SHP77 treated with DMSO at 0.1 percent for 48 hours (cell line): Measurements from ENCODE around the gene DCLK1.

Source experiments
- DNase-seq: peaks from one replicate; lab custom pipeline; 2025; lab: John Stamatoyannopoulos, UW

The DCLK1 gene

DNA sequence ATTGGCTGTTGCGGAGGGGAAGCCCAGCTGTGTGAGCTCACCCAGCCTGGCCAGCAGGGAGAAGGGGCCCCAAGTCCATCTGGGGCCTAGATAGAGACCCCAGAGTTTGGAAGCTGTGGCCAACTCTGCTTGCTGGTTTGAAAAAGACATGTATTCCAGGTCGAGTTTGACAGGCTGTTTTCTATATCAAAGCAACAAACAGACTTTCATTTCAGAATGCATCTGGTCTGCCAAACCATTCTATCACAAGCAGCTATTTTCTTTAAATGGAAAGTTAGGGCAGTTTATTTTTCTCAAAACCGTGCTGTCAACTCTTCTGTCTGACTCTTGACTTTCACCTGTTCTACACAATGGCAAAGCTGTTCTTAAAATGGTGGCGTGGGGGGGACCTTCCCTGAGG, 185.8 kb downstream of the DCLK1 start:
- no peak for DNase-seq

DNA sequence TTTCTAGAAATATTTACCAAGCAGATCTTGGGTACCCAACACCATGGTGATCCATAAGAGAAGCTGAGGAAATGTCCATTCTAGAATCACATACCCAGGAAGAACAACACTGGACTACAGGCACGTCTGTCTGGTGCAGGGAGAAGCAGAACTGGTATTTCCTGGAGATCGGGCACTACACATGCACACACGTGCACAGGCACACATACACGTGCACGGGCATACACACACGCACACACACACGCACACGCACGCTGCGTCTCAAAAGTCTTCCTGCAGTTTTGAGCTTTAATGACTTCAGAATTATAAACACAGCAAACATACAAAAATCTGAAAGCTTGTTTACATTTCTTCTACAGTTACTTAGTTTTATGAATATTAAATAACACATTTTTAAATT, 189.8 kb downstream of the DCLK1 start:
- no peak for DNase-seq

DNA sequence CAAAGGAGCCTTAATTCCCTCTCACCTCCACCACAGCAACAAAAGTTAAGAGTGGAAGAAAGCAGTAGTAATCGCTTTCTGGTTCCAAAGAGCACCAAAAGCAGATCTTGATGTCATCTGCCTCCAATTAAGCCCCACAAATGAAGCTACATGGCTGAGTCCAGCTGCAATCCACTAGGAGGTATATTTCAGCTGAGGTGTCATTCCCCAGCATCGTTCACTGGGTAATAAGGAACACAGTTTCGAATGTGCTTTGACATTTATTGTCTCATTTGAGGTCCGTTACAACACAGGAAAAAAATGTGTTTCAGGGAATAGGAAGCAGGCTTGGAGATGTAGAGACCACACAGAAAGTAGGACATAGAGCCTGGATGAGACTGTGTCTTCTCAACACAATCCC, 190.4 kb downstream of the DCLK1 start:
- no peak for DNase-seq

DNA sequence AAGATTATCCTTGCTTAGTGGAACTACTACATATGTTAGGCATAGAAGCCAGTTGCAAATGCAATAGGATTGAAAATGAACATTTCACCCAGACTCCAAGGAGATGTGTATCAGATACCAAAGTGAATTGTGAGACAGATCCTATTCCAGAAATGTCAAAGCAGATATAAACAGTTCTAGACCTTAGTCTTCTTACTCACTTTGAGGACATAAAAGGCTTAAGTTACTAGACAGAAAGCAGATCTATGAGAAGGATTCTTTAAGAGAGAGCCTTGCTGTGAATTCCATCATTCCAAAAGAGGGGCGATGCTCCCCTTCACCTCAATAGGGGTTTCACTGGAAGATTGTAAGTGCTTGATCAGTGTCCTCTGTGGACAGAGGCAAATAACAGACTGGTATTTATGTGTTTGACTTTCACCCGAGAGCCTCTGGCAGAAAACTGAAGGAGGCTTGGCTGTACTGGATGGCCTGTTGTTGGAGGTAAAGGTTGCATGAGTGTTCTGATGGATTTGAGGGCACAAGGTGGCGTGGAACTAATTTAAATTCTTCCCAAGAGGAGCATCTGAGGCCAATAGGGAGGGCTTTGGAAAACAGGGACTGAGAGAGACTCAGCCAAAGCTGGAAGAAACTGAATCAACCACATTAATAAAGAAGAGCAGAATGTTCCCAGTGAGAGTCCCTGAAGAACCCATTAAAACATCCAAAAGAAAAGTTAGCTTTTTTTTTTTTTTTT, 194.8 kb downstream of the DCLK1 start:
- DNase-seq, result no peak

DNA sequence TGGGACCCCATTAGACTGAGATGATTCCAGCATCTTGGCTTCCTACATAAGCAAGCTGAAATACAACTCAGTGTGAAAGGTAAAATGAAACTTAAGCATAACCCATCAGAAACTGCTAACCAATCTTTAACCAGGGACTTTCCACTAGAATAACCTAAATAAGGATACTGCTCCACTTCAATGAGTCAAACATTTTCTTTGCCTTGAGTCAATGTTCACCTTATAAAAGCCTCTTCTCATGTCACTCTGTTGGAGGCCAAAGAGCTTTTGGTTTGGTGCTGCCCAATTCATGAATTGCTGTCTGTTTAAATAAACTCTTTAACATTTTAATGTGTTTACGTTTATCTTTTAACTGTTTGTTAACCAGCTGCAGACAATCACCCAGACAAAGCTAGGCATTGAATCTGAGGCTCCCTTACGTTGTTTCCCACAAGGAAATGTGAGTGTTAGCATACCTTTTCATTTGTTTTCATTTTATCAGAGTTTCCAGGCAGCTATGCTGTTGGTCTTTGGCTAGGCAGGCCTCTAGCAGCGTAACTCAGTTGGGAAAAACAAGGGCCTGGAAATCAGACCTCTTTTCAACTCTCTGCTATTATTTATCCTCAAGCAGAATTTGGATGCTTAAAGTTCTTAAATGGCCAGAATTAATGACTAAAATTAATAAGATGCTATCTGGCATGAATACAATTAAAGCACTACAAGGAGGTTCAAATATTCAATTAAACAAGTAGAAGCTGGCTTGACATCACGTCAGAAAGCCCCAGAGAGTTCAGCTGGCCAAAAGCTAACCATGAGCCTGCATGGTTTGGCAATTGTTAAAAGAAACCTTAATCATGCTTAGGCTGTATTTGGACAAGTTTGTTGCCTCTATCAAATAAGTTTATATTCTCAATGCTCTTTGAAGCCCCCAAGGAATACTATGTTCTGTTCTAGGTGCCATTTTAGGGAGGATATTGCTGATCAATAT, 200.2 kb downstream of the DCLK1 start:
- no peak for DNase-seq

DNA sequence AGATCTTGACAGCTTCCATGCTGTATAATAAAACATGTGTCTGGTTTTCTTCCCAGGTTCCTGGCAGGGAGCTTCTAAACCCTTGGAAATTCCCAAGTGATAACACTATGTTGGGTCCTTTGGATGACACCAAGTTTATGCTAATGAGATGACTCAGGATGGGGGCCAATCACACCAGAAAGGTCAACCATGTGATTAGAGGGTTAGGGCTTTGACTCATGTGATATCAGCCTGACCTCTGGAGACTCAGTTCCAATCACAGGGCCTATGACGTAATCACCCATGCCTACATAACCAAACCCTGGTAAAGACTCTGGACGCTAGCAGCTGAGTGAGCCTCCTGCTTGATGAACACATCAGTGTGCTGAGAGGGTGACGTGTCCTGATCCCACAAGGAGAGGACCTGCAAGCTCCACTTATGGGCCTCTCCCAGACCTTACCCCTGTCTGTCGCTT, 203.6 kb downstream of the DCLK1 start:
- DNase-seq, result no peak

DNA sequence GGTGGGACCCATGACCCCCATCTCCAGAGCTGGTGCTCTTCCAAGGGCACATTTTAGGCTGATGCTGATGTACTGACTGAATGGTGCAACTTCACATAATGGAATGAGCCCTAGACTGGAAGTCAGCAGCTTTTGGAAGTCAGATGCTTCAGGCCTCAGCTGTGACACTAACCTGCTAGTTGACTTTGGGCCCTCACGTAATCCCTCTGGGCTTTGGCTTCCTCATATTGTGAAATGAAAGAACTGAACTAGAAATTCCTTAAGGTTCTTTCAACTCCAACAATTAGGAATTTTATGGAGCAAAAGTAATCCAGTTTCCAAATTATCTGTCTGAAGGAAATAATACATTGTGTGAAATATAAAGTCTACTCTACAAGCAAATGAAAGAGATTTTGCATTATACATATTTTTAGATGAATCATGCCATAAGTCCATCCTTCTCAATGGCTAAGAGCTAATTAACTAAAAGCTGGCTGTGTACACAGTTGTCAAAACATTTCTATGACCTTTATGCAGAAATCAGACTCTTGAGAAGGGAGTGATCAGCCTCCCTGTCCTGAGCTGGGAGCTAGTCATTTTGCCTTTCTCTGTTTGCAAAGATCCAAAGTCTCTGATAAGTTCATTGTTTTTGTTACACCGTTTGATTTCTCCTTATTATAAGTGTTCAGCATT, 204.2 kb downstream of the DCLK1 start:
- no peak for DNase-seq

DNA sequence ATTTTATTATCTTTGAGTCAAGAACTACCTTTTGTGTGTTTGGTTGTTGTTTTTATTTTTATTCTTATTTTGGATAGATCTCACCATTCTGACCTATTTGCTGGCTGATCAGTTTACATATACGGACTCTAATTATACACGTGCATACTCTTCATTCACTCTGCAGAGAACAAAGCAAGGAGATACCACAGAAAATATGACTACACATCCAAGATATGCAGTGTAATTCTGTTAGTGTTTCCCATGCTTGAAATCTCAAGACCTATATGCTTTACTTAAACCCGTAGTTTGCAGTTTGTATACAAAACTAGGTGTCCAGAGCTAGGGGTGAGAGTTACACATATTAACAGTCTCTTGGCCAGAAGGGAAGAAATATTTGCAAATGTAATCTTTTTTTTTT, 205.5 kb downstream of the DCLK1 start:
- no peak for DNase-seq

DNA sequence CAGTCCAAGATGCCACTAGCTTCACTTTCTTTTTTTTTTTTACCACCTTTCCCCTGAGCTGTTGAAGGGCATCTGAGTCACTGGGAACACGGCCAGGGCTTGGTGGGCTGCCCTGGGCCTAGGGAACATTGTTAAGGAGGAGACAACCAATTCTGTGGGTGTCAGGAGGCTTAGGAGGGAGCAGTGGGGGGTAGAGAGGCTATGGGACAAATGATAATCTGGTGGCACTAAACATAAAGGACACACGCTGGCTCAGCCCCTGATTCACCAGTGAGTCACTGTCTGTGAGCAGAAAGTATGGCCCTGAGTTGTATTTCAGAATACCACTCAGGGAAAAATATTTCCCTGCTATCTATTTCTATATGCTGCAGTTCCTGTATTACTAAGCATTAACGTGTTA, 207.8 kb downstream of the DCLK1 start:
- DNase-seq, result no peak

DNA sequence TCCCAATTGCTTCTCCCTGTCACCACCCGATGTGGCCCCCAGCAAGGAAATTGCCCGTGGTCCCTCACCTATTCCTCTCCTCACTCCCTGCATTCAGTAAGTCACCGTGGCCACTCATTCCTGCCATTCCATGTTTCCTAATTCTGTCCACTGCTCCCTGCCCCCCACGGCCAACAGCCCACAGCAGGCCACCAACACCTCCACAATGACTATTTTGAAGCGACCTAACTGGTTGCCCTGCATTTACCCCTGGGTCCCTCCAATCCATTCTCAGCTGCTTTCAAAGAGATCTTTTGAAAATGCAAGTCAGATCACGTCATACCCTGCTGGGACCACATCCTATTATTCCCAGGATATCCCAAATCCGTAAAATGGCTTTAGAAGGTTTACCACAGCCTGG, 210.4 kb downstream of the DCLK1 start:
- DNase-seq, result no peak

DNA sequence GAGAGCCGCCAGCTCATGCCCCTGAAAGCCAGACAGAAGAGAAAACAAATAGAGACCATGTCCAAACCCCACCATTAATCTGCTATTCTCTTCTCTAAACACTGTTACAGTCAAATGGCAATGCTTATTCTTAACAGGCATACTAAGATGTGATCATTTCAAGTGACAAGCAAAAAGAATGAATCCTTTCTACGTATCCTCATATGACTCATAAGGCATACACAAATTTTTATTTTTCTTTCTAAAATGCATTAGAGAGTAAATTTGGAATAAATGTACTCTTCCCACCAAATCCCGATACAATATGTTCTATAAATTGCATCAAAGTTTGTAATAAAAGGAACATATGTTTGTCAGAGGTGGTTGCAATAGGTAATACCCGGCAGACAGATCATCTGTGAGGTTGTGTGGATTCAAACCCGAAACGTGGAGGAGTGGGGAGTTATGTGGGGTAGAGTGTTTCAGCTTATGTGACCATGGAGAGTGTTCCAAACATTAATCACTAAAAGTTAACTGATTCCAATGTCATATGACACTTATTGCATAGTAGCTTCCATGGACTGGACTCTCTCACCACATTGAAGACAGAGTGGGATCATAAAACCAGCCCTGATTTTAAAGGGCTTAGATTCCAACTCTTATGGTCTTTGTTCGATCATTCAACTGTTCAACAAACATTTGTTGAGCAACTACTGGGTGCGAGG, 213.1 kb downstream of the DCLK1 start:
- no peak for DNase-seq

DNA sequence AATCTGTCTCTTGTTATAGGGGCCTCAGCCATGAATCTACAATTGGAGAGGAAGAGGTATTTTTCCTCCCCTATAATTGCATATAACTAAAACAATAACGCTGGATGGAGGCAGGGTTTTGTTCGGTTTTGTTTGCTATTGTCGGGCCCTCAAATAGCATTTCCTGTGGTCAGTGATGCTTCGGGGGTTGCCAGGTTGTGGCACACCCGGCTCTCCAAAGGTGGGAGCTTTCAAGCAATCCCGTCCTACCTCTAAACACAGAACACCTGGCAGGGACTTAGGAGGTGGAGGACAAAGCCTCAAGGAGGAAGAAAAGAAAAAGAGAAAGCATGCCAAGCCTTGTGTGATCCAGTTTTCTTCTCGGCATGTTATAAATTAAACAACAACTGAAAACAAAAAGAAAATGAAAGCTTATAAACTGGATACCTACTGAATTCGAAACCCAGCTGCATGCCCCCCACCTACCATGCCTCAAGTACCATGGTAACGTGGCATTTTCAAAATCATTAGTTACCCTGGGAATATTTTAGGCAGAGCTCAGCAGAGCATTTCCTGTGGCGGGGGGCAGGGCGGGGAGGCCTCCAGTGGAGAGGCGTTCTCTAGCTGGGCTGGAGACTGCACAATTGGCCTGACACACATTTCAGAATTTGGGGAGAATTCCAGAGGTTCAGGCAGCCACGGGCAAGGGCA, 213.8 kb downstream of the DCLK1 start:
- DNase-seq, result no peak

DNA sequence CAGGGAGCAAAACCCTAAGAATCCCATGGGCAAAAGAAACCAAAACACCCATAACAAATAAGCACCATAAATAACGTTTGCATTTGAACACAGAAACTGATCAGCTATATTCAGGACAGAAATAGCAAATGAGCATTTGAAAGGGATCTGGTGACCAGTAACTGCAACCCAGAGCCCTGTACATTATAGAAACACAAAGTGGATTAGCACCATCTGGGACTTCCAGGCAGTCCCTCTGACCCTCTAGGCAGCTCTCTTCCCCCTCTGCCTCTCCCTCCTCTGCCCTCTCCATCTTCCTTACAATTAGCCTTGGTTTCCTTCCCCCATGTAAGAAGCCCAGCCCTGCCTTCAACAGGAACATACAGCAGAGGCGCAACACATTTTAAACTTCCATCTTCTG, 215.0 kb downstream of the DCLK1 start:
- no peak for DNase-seq

DNA sequence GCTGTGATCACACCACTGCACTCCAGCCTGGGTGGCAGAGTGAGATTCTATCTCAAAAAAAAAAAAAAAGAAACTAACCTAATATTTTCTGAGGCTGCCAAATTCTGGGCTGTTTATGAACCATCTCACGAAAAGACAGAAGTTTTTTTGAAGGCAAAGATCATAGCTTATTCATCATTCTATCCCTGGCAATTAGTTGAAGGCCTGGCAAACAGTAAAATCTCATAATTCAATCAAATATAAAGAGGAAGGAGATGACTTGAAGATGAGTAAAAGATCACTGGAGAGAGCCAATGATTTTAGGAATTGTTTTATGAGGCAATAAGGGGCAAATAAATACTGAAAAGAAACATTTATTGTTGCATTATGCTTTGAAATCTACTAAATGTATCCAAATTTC, 216.5 kb downstream of the DCLK1 start:
- no peak for DNase-seq

DNA sequence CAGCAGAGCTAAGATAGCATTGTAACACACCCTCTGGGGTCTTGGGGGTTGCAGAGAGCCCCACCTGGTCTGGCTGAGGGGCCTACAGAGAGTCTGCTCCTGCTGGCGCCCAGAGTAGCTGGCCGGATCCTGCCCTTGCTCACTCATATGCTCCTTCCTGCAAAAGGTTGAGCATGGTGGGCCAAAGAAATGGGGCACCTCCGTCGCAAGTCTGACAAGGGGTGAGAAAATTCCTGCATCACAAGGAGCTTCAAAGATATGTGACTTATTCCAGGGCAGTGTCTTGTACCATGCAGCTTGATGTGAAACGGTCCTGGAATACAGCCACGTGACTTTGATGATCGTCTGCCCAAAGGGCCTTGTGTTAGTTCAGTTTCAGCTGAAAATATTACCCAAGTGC, 218.3 kb downstream of the DCLK1 start:
- DNase-seq, result no peak

DNA sequence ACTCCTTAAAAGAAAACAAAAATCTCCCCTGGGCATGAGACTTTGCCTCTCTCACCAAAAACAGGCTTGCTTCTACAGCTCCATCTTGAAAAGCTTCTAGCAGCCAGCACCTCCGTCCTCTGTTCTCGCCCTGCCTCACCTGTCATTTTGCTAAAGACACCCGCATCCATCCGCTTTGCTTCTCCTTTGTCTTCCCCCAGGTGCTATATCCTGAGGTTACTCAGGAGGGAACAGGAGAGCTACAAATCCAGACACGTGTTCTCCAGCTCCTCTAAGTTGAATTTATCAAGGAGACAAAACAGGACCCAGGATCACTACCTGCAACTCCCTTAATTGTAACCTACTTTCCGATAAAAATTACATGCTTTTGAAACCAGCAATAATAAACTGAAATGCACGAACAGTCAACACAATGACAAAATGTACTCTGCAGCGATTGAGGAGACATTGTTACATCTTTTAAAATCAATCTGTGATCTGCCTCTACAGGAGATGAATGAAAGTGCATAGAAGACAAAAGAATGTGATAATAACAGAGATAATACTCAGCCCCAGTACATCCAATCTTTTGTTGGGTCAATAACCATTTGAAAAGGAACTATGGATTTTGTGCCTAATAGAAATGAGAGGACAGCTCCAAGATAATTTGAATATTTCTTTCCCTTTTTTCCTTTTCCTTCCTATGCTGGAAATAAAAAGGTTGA, 221.2 kb downstream of the DCLK1 start:
- DNase-seq, result no peak

DNA sequence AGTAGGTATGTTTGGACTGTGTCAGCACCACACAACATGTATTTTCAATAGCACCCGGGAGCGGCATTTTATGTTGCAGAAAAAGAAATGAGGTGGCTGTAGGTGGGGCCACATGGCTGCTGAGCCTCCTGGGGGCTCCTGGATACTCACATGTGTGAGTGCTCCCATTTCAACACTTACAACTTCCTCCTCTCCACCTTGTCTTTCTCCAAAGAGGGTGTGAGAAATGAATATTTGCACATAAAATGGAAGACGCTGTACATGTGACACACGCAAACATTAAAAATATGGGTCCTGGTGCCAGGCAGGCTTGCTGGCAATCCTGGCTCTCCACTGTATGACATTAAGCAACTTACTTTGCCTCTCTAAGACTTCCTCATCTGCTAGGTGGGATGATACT, 222.1 kb downstream of the DCLK1 start:
- no peak for DNase-seq

DNA sequence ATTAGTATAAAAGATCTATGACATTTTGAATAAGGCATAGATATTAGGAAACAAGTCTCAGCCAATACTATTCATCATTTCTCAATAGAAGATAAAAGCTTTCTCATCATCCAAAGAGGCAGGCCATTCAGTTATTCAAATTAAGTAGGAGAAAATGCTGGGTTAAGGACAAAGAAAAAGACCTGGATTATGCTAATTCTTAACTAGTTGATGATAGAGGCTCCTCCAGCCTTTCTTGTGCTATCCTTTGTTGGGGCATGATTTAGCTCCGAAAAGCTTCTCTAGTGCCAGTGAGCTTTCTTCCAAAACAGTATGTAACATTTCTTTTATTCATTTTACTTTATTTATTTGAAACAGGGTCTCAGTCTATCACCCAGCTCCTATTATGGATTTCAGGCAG, 223.0 kb downstream of the DCLK1 start:
- no peak for DNase-seq

DNA sequence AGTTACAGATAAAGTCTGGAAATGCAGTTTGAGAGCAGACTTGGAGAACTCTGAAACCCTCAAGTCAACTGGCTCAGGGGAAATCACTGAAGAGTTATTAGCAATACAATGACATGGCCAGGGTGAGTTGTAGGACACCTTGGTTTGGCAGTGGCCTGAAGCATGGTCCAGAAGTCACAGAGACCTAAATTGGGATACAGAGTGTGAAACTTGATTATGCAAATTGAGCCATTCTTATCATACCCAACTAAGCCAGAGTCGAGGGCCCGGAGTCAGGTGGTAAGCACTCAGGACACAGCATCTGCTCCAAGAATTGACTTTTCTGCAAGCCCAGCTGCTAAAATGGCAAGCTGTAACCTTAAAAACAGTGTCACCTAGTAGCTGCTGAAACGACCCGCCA, 224.5 kb downstream of the DCLK1 start:
- DNase-seq, result no peak

DNA sequence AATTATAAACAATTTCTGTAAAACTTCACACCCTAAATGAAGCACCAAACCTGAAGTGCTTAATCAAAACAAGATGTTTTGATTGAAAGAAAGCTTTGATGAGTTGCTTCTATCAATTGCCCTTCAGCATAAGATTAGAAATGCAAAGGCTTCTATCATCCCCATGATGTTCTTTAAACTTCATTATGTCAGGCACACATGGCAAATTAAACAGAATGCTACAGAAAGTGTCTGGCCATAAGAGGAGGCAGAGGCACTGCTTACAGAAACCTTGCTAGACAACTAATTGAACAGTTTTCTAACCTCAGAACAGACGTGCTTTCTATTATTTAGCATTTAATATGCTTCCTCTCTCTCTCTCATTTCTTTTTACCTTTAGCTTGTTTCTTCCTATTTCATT, 228.1 kb downstream of the DCLK1 start:
- no peak for DNase-seq

DNA sequence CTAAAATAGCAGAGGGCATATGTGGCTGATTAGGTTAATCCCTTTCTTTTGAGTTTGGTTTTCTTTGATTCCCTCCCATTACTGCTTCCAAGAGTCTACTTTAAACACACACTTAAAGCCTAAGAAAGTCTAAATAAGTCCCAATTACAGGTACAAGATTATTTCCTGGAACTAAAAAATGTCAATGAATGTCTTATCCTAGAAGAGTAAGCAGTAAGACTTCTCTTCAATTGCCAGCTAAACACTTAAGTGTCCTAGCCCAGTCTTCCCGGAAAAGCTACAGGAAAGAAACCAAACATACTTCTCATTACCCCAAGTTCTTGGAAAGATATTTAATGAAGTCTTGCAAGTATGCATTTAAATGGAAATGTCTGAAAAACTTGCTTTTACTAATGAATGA, 233.1 kb downstream of the DCLK1 start:
- DNase-seq, result no peak
